ENCODE measurements around the gene ZNF124.

Gene ZNF124

GRCh38 chr1:247105966-247106365 lies 65.9 kb downstream of the ZNF124 start:
- TF ChIP-seq CTCF (IDR thresholded peaks at IDR 0.05; ENCODE audit: low read length, missing control alignments) = no peak
- DNase-seq (ENCODE audit: low read depth) = no peak
- no peak overlapping the region for H3K4me3 ChIP-seq (replicated peaks; ENCODE audit: low read depth, low read length)

Measured in fibroblast of pulmonary artery (primary cell).